ENCODE data around the gene AOC3.
"Not testable (repeated sequence)": the region's sequence is repeated elsewhere in the genome, so short reads cannot be mapped to it uniquely, and the experiment has no call there.

The AOC3 gene

DNA sequence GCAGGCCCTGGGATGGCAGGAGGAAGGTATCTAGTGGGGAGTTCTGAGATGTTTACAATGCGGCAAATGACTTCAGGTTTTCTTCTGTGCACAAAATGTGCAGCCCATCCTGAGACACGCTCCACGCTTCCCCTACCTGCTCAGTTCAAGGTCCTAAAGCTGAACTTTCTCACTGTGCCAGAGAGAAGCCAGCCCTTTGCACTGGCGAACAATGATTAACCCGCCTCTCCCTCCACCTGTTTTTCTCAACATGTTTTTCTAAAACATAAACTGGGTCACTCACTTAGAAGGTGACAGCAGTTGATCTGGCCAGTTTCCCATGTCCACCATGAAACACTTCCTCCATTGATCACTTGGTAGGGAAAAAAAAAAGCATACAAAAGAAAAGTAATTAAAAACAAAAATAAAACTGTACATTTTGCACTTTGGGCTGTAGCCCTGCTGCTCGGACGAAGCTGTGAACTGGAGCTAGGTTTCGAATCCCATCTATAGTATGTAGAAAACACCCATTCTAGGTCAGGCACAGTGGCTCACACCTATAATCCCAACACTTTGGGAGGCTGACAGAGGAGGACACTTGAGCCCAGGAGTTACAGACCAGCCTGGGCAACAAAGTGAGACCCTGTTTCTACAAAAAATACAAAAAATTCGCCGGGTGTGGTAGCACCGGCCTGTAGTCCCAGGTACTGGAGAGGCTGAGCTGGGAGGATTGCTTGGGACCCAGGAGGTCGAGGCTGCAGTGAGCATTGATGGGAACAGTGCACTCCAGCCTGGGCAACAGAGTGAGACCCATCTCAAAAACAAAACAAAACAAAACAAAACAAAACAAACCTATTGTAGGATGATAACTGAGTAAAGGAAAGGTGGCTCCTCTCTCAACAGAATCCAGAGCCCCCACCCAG, 43.5 kb downstream of the AOC3 start:
- no peak for DNase-seq (ENCODE audit: low spot score)

DNA sequence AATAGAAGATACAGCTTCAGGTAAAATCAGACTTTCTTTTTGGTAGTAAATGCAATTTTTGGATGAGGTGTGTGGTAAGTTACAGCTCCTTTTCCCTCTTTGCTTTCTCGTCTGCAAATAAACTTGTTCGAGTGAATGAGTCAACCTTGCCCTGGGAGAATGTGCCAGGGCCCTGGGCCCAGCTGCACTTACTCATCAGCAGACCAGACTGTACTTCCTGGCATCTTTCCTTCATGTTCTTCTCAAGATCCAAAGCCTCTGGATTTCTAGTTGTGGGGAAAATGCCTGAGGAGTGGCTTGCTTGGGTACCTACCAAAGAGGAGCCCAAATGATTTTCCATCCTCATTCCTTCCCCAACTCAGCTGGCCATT, 44.2 kb downstream of the AOC3 start:
- peak; percentile 93 for DNase-seq (ENCODE audit: low spot score)

GRCh38 chr17:42898147-42898811, 47.3 kb downstream of the AOC3 start:
- DNase-seq (ENCODE audit: low spot score) = no peak

DNA sequence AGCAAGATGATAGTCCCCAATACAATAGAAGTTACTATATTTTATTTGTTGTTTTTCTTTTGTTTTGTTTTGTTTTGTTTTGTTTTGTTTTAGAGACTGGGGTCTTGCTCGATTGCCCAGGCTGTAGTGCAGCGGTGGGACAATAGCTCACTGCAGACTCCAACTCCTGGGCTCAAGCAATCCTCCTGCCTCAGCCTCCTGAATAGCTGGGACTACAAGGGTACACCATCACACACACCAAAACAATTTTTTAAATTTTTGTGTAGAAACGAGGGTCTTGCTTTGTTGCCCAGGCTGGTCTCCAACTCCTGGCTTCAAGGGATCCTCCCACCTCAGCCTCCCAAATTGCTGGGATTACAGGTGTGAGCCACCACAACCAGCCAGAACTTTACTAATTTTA, 49.0 kb downstream of the AOC3 start:
- DNase-seq (ENCODE audit: low spot score) = not testable (repeated sequence)

GRCh38 chr17:42900460-42901331, 49.7 kb downstream of the AOC3 start, which contains the start of gene G6PC1:
Gene G6PC1, plus strand, starts transcription at chr17:42900799. Its CDS starts 78 bp downstream, at chr17:42900877.
- no peak for DNase-seq (ENCODE audit: low spot score)

- no peak for DNase-seq (ENCODE audit: low spot score)
These were observed 50.7 kb downstream of the AOC3 start for GRCh38 chr17:42901535-42902229.

GRCh38 chr17:42904110-42904469, 53.1 kb downstream of the AOC3 start:
- no peak for DNase-seq (ENCODE audit: low spot score)

- no peak for DNase-seq (ENCODE audit: low spot score)
These were observed 55.9 kb downstream of the AOC3 start for GRCh38 chr17:42906772-42907446.
